ENCODE data around the gene ID2. TPM values are rescaled to one million over a fixed set of nuclear protein-coding genes. Genes with fewer than 3 reads are reported as not detected.

Gene ID2
- total RNA-seq, 1 experiment from 2014 or later: 77.8 TPM

- intact Hi-C loops (cut with micrococcal nuclease; ENCODE audit: unreplicated experiment): loop anchor here (5.0 kb wide), 1 partner anchor 291 kb away; no protein-coding TSS in a partner anchor
- BruUV-seq (replicated peaks): TSS peak; percentile 46
- TF ChIP-seq CTCF (IDR thresholded peaks at IDR 0.05; ENCODE audit: unreplicated experiment): no peak
- DNase-seq: peak; percentile 57
- Mint-ChIP-seq H3K27me3 (ENCODE audit: unreplicated experiment) (no peaks in the 10 kb centered on the region), H3K4me1 (ENCODE audit: low read depth, unreplicated experiment) (peaks cover 37% of the 10 kb centered on the region), H3K9me3 (ENCODE audit: low read depth, unreplicated experiment) (peaks cover 10% of the 10 kb centered on the region), H3K4me3 (ENCODE audit: low read depth, unreplicated experiment) (peak overlapping the region; percentile 98), H3K27ac (ENCODE audit: unreplicated experiment) (peak overlapping the region; percentile 99), H3K36me3 (ENCODE audit: insufficient read depth, unreplicated experiment) (peaks cover 67% of the 10 kb centered on the region)
- CTCF ChIA-PET: interaction anchor here (0.5 to 0.7 kb wide), 3 partner anchors 45 to 1250 kb away, joined by 3 to 6 read pairs (median 3); no protein-coding TSS in a partner anchor
Measured at GRCh38 chr2:8677646-8678592, 3.9 kb upstream of the ID2 start.

- intact Hi-C loops (cut with micrococcal nuclease; ENCODE audit: unreplicated experiment): loop anchor here (5.0 kb wide), 1 partner anchor 292 kb away; no protein-coding TSS in a partner anchor
- H3K4me1 Mint-ChIP-seq (ENCODE audit: low read depth, unreplicated experiment): peaks cover 37% of the 10 kb centered on the region
- H3K27ac Mint-ChIP-seq (ENCODE audit: unreplicated experiment): peak overlapping the region; percentile 99
- CTCF ChIA-PET: interaction anchor here (0.5 to 1.0 kb wide), 4 partner anchors 46 to 1251 kb away, joined by 3 to 6 read pairs (median 4); no protein-coding TSS in a partner anchor
- peak overlapping the region; percentile 98 for H3K4me3 Mint-ChIP-seq (ENCODE audit: low read depth, unreplicated experiment)
- H3K27me3 Mint-ChIP-seq (ENCODE audit: unreplicated experiment): no peaks in the 10 kb centered on the region
- H3K9me3 Mint-ChIP-seq (ENCODE audit: low read depth, unreplicated experiment): peaks cover 6% of the 10 kb centered on the region
- peaks cover 77% of the 10 kb centered on the region for H3K36me3 Mint-ChIP-seq (ENCODE audit: insufficient read depth, unreplicated experiment)
- BruUV-seq (replicated peaks): no TSS peak
- DNase-seq: peak; percentile 94
- no peak for TF ChIP-seq CTCF (IDR thresholded peaks at IDR 0.05; ENCODE audit: unreplicated experiment)
Measured at GRCh38 chr2:8678731-8679566, 2.9 kb upstream of the ID2 start.

GRCh38 chr2:8679567-8679826 lies 2.4 kb upstream of the ID2 start:
- intact Hi-C loops (cut with micrococcal nuclease; ENCODE audit: unreplicated experiment): loop anchor here (5.0 kb wide), 1 partner anchor 292 kb away; no protein-coding TSS in a partner anchor
- DNase-seq: no peak
- Mint-ChIP-seq H3K27me3 (ENCODE audit: unreplicated experiment) (no peaks in the 10 kb centered on the region), H3K4me3 (ENCODE audit: low read depth, unreplicated experiment) (peak overlapping the region; percentile 98), H3K27ac (ENCODE audit: unreplicated experiment) (peak overlapping the region; percentile 99), H3K9me3 (ENCODE audit: low read depth, unreplicated experiment) (peaks cover 2% of the 10 kb centered on the region), H3K36me3 (ENCODE audit: insufficient read depth, unreplicated experiment) (peaks cover 81% of the 10 kb centered on the region), H3K4me1 (ENCODE audit: low read depth, unreplicated experiment) (peaks cover 37% of the 10 kb centered on the region)
- no TSS peak for BruUV-seq (replicated peaks)
- TF ChIP-seq CTCF (IDR thresholded peaks at IDR 0.05; ENCODE audit: unreplicated experiment): no peak
- CTCF ChIA-PET: interaction anchor here (1.0 to 1.4 kb wide), 2 partner anchors 14 to 51 kb away, joined by 4 to 7 read pairs; no protein-coding TSS in a partner anchor

Data from Calu3 (cell line).